ENCODE measurements around the gene IFNK.

GRCh38 chr9:27558307-27558706, 34.2 kb downstream of the IFNK start:
- TF ChIP-seq POLR2AphosphoS5 (IDR thresholded peaks at IDR 0.05): no peak
- TF ChIP-seq CTCF (IDR thresholded peaks at IDR 0.05): no peak
- TF ChIP-seq POLR2A (IDR thresholded peaks at IDR 0.05): no peak

All from prostate gland (tissue), 2 donors.